Prostate gland (tissue), 2 donors: ENCODE measurements around the gene PDE8A. TPM values are rescaled to one million over a fixed set of nuclear protein-coding genes. Genes with fewer than 3 reads are reported as not detected.

Experiments used
- DNase-seq: peaks from one replicate; pipeline ENCODE4 v3.0.0-alpha.2; 2019; ENCODE audit warnings: low spot score
- H3K27ac ChIP-seq, 2 donors: fragments of 200-600 bp; sonication (generic); 2 replicates each; pipeline ENCODE4 v1.5.1; 2017 to 2019
- H3K27me3 ChIP-seq: fragments of 200-600 bp; sonication (generic); replicated peaks from 2 replicates; pipeline ENCODE4 v1.5.1; 2019; ENCODE audit not compliant: insufficient read depth
- H3K36me3 ChIP-seq, 2 donors: fragments of 200-600 bp; sonication (generic); 1 replicate in 1 of 2; 2 replicates in 1 of 2; pipeline versions ENCODE4 v1.5.1 to v1.8.1; 2017 to 2019
- H3K4me1 ChIP-seq: fragments of 200-600 bp; sonication (generic); replicated peaks from 2 replicates; pipeline ENCODE4 v1.5.1; 2019
- H3K4me3 ChIP-seq, 2 donors: fragments of 200-600 bp; sonication (generic); 2 replicates each; pipeline ENCODE4 v1.5.1; 2017 to 2019
- H3K9me3 ChIP-seq: fragments of 200-600 bp; sonication (generic); 2 replicates; pipeline ENCODE4 v1.5.1; 2017
- CTCF ChIP-seq, 4 experiments: fragments of 200-600 bp in 2 of 4; fragments of 450-650 bp in 2 of 4; sonication (generic) in 2 of 4; IDR thresholded peaks; 1 replicate in 3 of 4; 2 replicates in 1 of 4; pipeline ENCODE4 v1.5.1; 2016 to 2019; ENCODE audit warnings: antibody characterized with exemption in 4 of 4, mild to moderate bottlenecking in 2 of 4, moderate library complexity in 2 of 4
- POLR2A ChIP-seq: fragments of 450-650 bp; IDR thresholded peaks from one replicate; pipeline ENCODE4 v1.6.1; 2016; ENCODE audit warnings: antibody characterized with exemption, mild to moderate bottlenecking
- POLR2AphosphoS5 ChIP-seq: sonication (generic); formaldehyde crosslinking; IDR thresholded peaks from one replicate; pipeline ENCODE4 v1.6.1; 2017; ENCODE audit warnings: antibody characterized with exemption
- whole genome bisulfite sequencing: methylation state at CpG from one replicate; pipeline ENCODE4 v1.1.5; 2018; 5-methylcytosine and 5-hydroxymethylcytosine counted together
- intact Hi-C: fragments of 100-400 bp; cut with DNase I; formaldehyde crosslinking; loops from one replicate; pipeline ENCODE4 v1.14.2; 2022
- total RNA-seq, 2 donors: library from RNA; depleted of rRNA; stranded (reverse); fragments of >200 nt; gene quantifications; one replicate each; pipeline ENCODE4 v1.1.0, GENCODE V29; 2016

PDE8A gene
- total RNA-seq, 2 donors from 2014 or later, result 28.3 to 52.7 TPM

DNA sequence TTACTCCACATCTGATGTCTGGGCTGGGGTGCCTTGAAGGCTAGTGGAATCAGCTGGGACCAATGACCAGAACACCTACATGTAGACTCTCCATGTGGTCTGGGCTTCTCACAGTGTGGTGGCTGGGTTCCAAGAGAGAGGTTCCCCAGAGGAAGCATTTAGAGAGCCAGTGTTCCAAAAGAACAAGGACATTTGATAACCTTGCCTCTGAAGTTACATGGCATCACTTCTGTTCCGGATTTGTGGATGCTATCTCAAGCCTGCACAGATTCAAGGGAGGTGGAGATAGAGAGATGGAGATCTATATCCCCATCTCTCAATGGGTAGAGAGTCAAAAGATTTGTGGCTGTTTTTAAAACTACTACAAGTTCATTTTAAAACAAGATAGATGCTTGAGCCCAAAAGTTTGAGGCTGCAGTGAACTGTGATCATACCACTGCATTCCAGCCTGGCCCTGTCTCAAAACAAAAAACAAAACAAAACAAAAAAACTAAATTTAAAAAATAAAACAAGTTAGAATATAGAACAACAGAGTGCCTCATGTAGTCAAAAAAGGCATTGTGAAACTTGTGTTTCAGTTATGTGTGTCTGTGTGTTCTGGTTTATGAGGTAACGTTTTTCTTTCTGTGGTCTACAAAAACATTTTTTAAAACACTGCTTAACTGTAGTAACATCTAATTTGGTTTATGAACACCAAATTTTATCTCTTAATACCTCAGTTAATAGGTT, 44.8 kb downstream of the PDE8A start:
- peaks cover 4% of the 10 kb centered on the region for H3K4me1 ChIP-seq
- no peak for DNase-seq
- H3K4me3 ChIP-seq, result no peak overlapping the region
- no peak for TF ChIP-seq CTCF (IDR thresholded peaks at IDR 0.05)
- no peak for TF ChIP-seq POLR2AphosphoS5
- TF ChIP-seq POLR2A, result no peak
- intact Hi-C loops, result no loop called here
- no peaks in the 10 kb centered on the region for H3K9me3 ChIP-seq
- WGBS, result 46% methylated on average over 2 of the region's 2 CpGs
- no peak overlapping the region for H3K27ac ChIP-seq
- no peaks in the 10 kb centered on the region for H3K36me3 ChIP-seq
- H3K27me3 ChIP-seq, result no peaks in the 10 kb centered on the region

GRCh38 chr15:85027033-85027380, 45.4 kb downstream of the PDE8A start:
- H3K4me1 ChIP-seq, result peaks cover 4% of the 10 kb centered on the region
- intact Hi-C loops, result no loop called here
- TF ChIP-seq POLR2A, result no peak
- no peak for TF ChIP-seq POLR2AphosphoS5
- TF ChIP-seq CTCF (IDR thresholded peaks at IDR 0.05), result no peak
- H3K9me3 ChIP-seq, result no peaks in the 10 kb centered on the region
- no peak for DNase-seq
- no peaks in the 10 kb centered on the region for H3K27me3 ChIP-seq
- no peak overlapping the region for H3K27ac ChIP-seq
- no peaks in the 10 kb centered on the region for H3K36me3 ChIP-seq
- no peak overlapping the region for H3K4me3 ChIP-seq

DNA sequence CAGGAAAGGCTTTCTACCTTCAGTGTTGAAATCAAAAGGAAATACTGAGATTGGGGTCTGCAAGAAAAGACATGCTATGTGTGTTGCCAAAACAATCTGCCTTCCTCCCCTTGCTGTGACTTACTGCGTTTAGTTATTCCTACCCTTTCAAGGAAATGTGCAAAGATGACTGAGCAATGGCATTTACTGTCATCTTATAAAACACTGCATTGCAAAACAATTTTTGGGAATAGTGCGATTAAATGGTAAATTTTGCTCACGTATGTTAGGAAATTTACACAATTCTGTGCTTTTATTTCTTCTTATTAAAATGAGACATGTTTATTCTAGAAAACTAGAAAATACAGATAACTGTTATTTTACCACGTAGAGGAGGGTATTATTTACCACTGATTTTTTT, 45.8 kb downstream of the PDE8A start:
- H3K36me3 ChIP-seq, result no peaks in the 10 kb centered on the region
- 74% methylated on average over 4 of the region's 4 CpGs for WGBS
- no peak for TF ChIP-seq POLR2AphosphoS5
- no peak for TF ChIP-seq POLR2A
- no peak for TF ChIP-seq CTCF (IDR thresholded peaks at IDR 0.05)
- DNase-seq, result no peak
- intact Hi-C loops, result no loop called here
- no peaks in the 10 kb centered on the region for H3K9me3 ChIP-seq
- H3K27ac ChIP-seq, result no peak overlapping the region
- H3K27me3 ChIP-seq, result no peaks in the 10 kb centered on the region
- H3K4me3 ChIP-seq, result no peak overlapping the region
- H3K4me1 ChIP-seq, result peaks cover 4% of the 10 kb centered on the region

DNA sequence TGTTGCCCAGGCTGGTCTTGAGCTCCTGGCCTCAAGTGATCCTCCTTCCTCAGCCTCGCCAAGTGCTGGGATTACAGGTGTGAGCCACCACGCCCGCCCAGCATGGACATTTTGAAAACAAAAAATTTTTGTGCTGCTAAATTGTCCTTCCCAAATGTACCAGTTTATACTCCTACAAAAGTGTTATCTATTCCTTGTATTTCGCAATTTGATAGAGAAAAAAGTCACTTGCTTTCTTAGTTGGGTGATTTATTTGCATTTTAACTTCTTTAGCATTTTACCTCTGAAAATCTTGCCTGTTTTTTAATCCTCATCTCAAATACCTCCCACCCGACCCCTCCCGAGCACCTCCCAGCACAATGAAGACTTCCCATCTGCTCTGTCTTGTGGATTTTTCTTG, 46.8 kb downstream of the PDE8A start:
- TF ChIP-seq POLR2A (no peak), CTCF (IDR thresholded peaks at IDR 0.05) (no peak), POLR2AphosphoS5 (no peak)
- H3K27ac ChIP-seq, result no peak overlapping the region
- intact Hi-C loops, result no loop called here

DNA sequence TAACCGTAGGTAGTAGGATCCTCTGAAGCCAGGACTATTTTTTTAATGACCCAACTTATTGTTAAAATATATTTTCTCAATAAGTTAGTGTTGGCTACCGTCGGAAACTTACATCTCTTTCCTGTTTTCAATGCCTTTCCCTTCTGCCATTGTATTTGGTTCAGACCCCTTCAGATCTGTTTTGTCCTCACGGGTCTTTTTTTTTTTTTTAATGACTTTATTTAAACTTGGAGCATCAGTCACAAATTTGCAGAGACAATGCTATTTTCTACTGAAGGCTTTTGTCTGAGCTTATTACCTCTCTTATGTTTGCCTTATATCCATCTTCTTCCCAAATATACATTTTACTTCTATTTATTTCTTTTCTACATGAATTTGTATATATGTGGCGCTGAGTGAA, 47.6 kb downstream of the PDE8A start:
- H3K4me3 ChIP-seq, result no peak overlapping the region
- DNase-seq, result no peak
- H3K36me3 ChIP-seq, result no peaks in the 10 kb centered on the region
- no peaks in the 10 kb centered on the region for H3K9me3 ChIP-seq
- H3K27me3 ChIP-seq, result no peaks in the 10 kb centered on the region
- intact Hi-C loops, result no loop called here
- TF ChIP-seq POLR2AphosphoS5 (no peak), POLR2A (no peak), CTCF (IDR thresholded peaks at IDR 0.05) (no peak)
- 89% methylated on average over 5 of the region's 5 CpGs for WGBS
- no peak overlapping the region for H3K27ac ChIP-seq
- peaks cover 4% of the 10 kb centered on the region for H3K4me1 ChIP-seq

More for the DNA sequence above, 46.8 kb downstream of the PDE8A start:
- 94% methylated on average over 6 of the region's 6 CpGs for WGBS
- Histone ChIP-seq H3K9me3 (no peaks in the 10 kb centered on the region), H3K27me3 (no peaks in the 10 kb centered on the region), H3K4me3 (no peak overlapping the region), H3K4me1 (peaks cover 4% of the 10 kb centered on the region), H3K36me3 (no peaks in the 10 kb centered on the region)
- no peak for DNase-seq
